GM18858 (cell line): ENCODE data around the gene MORN1.

Experiments used
- ATAC-seq: cut with Tn5 transposase; IDR thresholded peaks from one replicate; pipeline ENCODE4 v1.9.1; 2021; ENCODE audit not compliant: unreplicated experiment

Gene MORN1

GRCh38 chr1:2405588-2406295, 14.4 kb upstream of the MORN1 start:
- no peak for ATAC-seq

DNA sequence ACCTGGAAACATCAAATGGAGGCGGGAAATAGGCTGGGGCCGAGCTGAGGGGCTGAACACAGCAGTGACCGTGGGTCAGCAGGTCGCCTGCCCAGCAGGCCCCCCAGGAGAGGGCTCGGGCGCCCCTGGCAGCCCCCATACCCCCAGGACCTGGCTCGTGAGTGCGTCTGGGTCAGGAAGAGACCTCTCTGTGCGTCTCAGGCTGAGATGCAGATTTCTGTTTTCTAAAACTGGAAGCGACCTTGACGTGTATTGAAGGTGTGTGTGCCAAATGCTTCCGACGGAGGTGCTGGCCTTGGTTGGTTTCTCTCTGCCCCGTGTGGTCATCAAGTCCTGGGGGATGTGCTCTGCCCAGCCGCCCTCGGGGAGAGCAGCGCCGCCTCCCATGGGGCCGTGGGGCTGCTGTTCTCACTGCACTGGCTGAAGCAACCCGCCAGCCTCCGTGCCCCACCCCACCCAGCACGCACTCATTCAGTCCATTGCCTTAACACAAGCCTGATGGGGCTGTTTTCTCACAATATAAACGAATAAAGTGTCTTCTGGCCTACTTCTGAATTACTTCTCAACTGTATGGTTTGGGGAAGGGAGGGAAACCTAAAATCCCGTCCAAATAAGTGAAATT, 13.6 kb upstream of the MORN1 start:
- no peak for ATAC-seq

DNA sequence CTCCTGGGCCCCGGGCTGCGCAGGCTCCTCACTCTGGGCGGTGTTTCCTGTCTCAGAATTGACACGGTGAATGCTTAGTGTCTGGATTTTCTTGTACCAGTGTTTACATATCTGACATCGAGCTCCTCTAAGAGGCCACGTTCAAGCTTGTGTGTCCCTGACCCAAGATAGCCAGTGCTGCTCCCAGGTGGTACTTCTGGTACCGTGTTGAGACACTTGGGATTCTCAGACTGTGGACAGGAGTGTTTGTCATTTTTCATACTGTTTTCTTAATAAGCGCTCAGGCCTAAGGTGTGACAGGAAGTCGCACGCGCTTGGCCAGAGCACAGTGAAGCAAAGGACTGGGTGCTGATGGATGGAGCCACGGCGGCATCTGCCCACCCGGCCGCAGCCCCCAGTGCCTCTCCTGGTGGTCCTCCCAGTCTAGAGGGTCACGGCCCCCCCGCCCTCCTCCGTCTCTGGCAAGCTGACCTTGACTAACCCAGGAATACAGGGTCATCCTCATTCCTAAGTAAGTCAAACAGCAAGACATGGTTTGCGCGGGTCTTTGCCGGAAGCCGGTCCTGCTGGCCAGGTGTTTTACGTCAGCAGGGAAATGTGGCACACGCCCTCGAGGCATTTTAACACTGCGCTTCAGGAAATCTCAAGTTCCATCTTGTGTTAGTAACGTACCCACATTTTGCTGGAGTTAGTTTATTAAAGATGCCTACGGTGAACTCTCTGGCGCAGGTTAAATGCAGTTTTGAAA, 13.0 kb upstream of the MORN1 start:
- ATAC-seq, result no peak

- no peak for ATAC-seq
These were observed 11.9 kb upstream of the MORN1 start for GRCh38 chr1:2403273-2403672.

DNA sequence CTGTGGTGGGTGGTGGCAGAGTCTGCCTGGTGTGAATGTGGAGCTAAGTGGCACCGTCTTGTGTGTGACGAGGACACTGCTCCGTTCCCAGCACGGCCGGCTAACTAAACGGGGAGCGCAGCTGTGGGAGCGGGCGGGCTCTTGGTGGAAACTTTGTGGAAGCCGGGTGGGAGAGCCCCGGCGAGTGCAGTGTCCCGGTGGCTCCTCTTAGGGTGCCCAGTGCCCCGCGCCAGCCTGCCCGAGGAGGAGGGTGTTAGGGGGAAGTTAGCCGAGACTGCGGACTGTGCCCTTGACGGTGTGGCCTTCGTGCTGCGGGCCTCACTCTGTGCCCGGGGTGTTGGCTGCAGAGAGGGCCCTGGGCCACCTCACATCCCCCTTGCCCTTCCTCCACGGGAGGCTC, 11.1 kb upstream of the MORN1 start:
- ATAC-seq, result no peak

DNA sequence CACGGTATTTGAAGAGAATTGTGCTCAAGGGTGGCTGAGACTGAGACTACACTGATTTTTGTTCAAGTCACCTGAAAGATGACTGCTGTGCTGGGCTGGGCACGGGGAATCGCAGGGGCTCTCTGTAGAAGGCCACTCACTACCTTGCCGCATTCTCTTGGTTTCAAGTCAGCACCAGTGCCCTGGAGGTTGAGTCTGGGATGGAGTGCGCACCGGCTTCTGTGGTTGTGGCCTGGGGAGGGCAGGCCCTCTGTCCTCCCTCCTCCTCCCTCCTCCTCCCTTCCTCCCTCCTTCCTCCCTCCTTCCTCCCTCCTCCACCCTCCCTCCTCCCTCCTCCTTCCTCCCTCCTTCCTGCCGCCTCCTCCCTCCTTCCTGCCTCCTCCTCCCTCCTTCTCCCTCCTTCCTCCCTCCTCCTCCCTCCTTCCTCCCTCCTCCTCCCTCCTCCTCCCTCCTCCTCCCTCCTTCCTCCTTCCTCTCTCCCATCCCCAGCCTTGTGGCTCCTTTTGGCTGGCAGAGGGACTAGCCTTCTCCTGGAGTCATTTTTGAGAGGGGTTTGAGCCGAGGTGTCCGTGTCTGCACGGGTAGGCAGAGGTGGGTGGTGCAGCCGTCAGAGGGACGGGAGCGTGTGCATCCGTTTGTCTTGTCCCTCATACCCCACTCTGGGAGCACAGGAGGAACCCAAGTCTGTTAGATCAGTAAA, 9.7 kb upstream of the MORN1 start:
- no peak for ATAC-seq

- no peak for ATAC-seq
These were observed 9.2 kb upstream of the MORN1 start for GRCh38 chr1:2400576-2400909.

- ATAC-seq, result no peak
These were observed 8.7 kb upstream of the MORN1 start for GRCh38 chr1:2399890-2400575.

- ATAC-seq, result no peak
These were observed 7.5 kb upstream of the MORN1 start for GRCh38 chr1:2398871-2399270.

DNA sequence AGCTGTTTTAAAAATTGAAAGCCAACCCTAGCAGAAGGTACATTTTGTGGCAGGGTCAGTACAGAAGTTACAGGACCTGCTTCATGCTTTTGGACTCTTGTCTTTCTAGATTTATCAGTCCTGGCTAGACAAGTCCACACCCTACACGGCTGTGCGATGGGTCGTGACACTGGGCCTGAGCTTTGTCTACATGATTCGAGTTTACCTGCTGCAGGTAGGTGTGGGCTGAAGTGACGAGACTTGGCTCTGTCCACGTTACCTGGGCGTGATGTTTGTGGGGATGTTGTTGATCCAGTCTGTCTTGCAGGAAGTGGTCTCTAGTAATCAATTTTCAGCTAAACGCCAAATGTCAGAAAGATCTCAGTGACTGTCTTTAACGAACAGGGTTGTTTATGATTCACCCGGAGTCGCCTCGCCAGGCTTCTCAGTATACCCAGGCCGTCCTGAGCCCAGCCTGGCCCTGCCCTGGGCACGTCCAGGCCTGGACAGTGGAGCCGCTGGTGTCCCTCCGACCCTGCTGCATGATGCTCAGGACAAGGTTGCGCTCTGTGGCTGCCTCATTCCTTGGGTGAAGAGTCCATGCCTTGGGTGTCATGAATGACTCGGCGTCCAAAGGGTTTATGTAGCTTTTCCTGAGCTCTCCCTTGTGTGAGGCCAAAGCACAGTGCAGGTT, 5.8 kb upstream of the MORN1 start:
- no peak for ATAC-seq

DNA sequence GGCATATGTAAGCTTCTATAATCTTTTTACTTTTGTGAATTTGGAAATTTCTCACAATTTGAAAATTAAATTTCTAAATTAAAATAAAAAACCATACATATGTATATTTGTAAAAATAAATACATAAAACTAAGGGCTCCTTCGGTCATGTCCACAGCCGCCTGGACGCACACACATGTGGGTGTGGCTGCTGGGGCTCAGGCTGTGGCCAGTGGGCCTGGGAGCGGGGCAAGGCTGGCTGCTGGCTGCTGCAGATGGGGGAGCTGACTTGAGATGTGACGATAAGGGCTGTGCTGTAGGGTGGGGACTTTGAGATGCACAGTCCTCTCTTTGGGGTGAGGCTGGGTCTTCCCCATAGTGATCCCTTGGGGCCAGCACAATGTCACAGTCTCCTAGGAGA, 5.1 kb upstream of the MORN1 start:
- no peak for ATAC-seq

GRCh38 chr1:2396059-2396458, 4.7 kb upstream of the MORN1 start:
- ATAC-seq, result no peak

DNA sequence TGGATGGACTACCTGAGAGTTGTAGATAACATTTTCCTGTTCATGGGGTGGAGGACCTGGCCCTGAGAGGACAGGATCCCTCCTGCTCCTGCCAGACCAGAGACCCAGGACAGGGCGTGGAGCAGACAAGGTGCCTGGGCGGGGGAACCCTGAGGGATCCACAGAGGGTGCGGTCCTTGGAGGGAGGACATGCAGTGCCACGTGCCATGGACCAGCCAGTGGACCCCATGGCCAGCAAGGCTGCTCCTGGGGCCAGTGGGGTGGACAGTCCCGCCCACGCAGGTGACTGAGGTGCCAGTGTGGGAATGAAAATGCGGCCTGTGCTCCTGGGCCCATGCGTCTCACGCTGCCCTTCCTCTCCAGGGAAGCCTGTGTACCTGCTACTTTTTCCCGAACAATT, 3.9 kb upstream of the MORN1 start:
- ATAC-seq, result no peak

DNA sequence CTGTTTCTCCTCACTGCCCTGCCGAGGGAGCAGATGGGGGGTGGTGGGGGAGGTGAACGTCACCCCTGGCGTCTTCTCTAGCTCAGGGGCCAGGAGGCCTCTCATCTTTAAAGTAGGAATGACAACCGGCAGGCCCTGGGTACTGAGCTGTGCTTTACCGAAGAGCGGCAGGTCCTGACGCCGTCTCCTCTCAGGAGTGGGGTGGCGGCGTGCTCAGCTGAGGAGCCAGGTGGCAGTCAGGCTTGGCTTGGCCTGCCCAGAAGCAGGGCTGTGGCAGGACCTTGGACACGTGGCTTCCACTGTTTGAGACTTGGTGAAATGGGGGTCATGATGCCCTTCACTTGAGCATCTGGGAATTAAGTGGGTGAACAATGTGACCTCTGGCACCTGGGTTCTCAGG, 3.4 kb upstream of the MORN1 start:
- no peak for ATAC-seq

DNA sequence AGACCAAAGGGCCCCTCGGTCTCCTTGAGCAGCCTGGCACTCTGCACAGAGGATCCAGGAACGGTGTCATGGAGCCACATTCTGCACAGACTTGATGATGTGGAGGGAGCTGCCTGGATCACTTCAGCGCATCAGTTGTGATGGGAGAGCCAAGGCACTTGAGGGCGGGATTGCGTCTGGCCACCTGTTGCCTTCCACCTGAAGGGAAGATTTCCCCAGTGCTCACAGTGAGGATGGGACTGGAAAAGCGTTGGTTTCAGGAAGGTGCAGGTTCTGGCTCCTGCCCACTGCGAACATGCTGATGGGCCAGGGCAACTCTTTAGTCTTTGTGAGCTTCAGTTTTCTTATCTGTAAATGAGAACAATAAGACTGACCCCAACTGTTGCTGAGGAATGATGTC, 2.9 kb upstream of the MORN1 start:
- no peak for ATAC-seq

GRCh38 chr1:2393471-2393877, 2.1 kb upstream of the MORN1 start:
- ATAC-seq, result no peak

DNA sequence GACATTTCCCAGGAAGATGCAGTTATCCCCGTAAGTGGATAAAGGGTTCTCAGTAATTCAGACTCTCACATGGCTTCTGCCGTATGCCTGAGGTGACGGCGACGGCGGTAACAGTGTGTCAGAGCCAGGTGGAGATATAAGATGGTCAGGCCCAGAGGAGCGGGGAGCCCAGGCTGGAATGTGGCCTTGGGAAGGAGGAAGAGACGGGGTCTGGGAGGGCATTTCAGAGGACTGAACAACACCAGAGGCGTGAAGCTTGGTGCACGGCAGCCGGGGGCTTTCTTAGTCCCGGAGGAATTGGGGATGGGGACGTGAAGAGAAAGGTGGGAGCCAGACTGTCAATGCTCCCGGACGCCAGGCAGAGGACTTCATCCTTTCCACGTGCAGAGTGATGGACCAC, 1.3 kb upstream of the MORN1 start:
- no peak for ATAC-seq

GRCh38 chr1:2391931-2392509, 666 bp upstream of the MORN1 start:
- no peak for ATAC-seq

- no peak for ATAC-seq
These were observed 1.7 kb downstream of the MORN1 start for GRCh38 chr1:2389644-2390043.
